CD4-positive, alpha-beta T cell (primary cell): ENCODE measurements around the gene BDH2. TPM values are rescaled to one million over a fixed set of nuclear protein-coding genes. Genes with fewer than 3 reads are reported as not detected.

Source experiments
- ATAC-seq: fragments of 200-7000 bp; cut with Tn5 transposase; one replicate; pipeline ENCODE4 v1.10.0; 2022; ENCODE audit warnings: mild to moderate bottlenecking; ENCODE audit not compliant: poor library complexity
- CTCF ChIA-PET: fragments of 350-600 bp; sonication (Branson Sonifier 250); formaldehyde crosslinking; loops from one replicate; lab custom pipeline; 2021; ENCODE audit warnings: antibody characterized with exemption, inconsistent platforms; lab: Charles Lee
- POLR2A ChIA-PET: fragments of 350-600 bp; sonication (Branson Sonifier 250); formaldehyde crosslinking; loops from one replicate; lab custom pipeline; 2021; ENCODE audit warnings: antibody characterized with exemption, inconsistent platforms; lab: Charles Lee
- DNase-seq, 14 experiments: peaks; one replicate each; pipeline ENCODE4 v3.0.0-alpha.2; 2013 to 2020; ENCODE audit warnings: mixed read lengths in 2 of 14
- H3K27ac ChIP-seq, 2 donors: one replicate each; pipeline versions ENCODE4 v1.5.1 to v1.7.0; 2013; ENCODE audit warnings: low read length in 2 of 2, low read depth in 1 of 2, mild to moderate bottlenecking in 1 of 2
- H3K27me3 ChIP-seq, 2 experiments: 1 replicate in 1 of 2; 2 replicates in 1 of 2; pipeline versions ENCODE4 v1.6.1 to v1.7.0; 2013; ENCODE audit warnings: low read length in 2 of 2, control low read depth in 1 of 2, mild to moderate bottlenecking in 1 of 2, moderate library complexity in 1 of 2; ENCODE audit not compliant: insufficient read depth in 2 of 2, control insufficient read depth in 1 of 2
- H3K36me3 ChIP-seq: one replicate; pipeline ENCODE4 v1.6.1; 2013; ENCODE audit warnings: low read length, control low read depth; ENCODE audit not compliant: insufficient read depth
- H3K4me1 ChIP-seq: one replicate; pipeline ENCODE4 v1.6.1; 2013; ENCODE audit warnings: low read length, control low read depth; ENCODE audit not compliant: insufficient read depth
- H3K4me3 ChIP-seq: one replicate; pipeline ENCODE4 v1.5.1; 2013; ENCODE audit warnings: mild to moderate bottlenecking, low read length, moderate library complexity
- H3K9me3 ChIP-seq, 2 experiments: 1 replicate in 1 of 2; 2 replicates in 1 of 2; pipeline versions ENCODE4 v1.6.1 to v1.7.0; 2013; ENCODE audit warnings: low read length in 2 of 2, mild to moderate bottlenecking in 2 of 2, control low read depth in 1 of 2, moderate library complexity in 1 of 2; ENCODE audit not compliant: control insufficient read depth in 1 of 2, insufficient read depth in 1 of 2
- H3K27ac Mint-ChIP-seq: one replicate; pipeline ENCODE4 v1.8.0; 2020; ENCODE audit warnings: mixed read lengths
- H3K27me3 Mint-ChIP-seq: one replicate; pipeline ENCODE4 v1.8.0; 2021; ENCODE audit warnings: mixed read lengths
- H3K36me3 Mint-ChIP-seq: one replicate; pipeline ENCODE4 v1.8.0; 2021; ENCODE audit warnings: low read depth, mixed read lengths
- H3K4me1 Mint-ChIP-seq: one replicate; pipeline ENCODE4 v1.8.0; 2021; ENCODE audit warnings: low read depth, mixed read lengths
- H3K4me3 Mint-ChIP-seq: one replicate; pipeline ENCODE4 v1.8.0; 2020; ENCODE audit warnings: mild to moderate bottlenecking, mixed read lengths
- H3K9me3 Mint-ChIP-seq: one replicate; pipeline ENCODE4 v1.8.0; 2020; ENCODE audit warnings: mixed read lengths
- CTCF ChIP-seq: fragments of 200-600 bp; IDR thresholded peaks from one replicate; pipeline ENCODE4 v1.8.0; 2022; ENCODE audit warnings: antibody characterized with exemption, mild to moderate bottlenecking
- intact Hi-C, 2 experiments: fragments of 100-400 bp; cut with DNase I in 1 of 2; cut with micrococcal nuclease in 1 of 2; formaldehyde crosslinking; loops; one replicate each; pipeline versions ENCODE4 v1.15.1 to v1.9.0; 2023 to 2025; cut with DNase I, micrococcal nuclease
- total RNA-seq, 174 experiments: library from RNA in 2 of 174; stranded (reverse) in 2 of 174; gene quantifications; one replicate each; pipeline ENCODE4 v1.2.3 and lab custom pipeline; 2021 to 2026

BDH2 gene
- total RNA-seq, 2 experiments from 2014 or later: 9.9 to 10.3 TPM

GRCh38 chr4:103073792-103074438 is 25.7 kb downstream of the BDH2 start:
- H3K27me3 Mint-ChIP-seq: no peaks in the 10 kb centered on the region
- ATAC-seq (no peak), DNase-seq (no peak)
- POLR2A ChIA-PET: no interaction called here
- Histone ChIP-seq H3K9me3 (no peaks in the 10 kb centered on the region), H3K27me3 (no peaks in the 10 kb centered on the region), H3K4me3 (no peak overlapping the region), H3K36me3 (no peaks in the 10 kb centered on the region), H3K4me1 (peaks cover 17% of the 10 kb centered on the region), H3K27ac (no peak overlapping the region)
- H3K4me1 Mint-ChIP-seq: peaks cover 56% of the 10 kb centered on the region
- H3K27ac Mint-ChIP-seq: no peak overlapping the region
- TF ChIP-seq CTCF: no peak
- CTCF ChIA-PET: interaction anchor here (2.6 kb wide), 1 partner anchor 25 kb away, joined by 11 read pairs; the partner anchor contains the start of gene BDH2
- peaks cover 12% of the 10 kb centered on the region for H3K36me3 Mint-ChIP-seq
- peak overlapping the region; percentile 54 for H3K4me3 Mint-ChIP-seq
- H3K9me3 Mint-ChIP-seq: no peaks in the 10 kb centered on the region
- intact Hi-C loops: no loop called here

GRCh38 chr4:103067841-103068547 is 31.6 kb downstream of the BDH2 start:
- H3K27ac Mint-ChIP-seq: no peak overlapping the region
- POLR2A ChIA-PET: no interaction called here
- TF ChIP-seq CTCF: no peak

DNA sequence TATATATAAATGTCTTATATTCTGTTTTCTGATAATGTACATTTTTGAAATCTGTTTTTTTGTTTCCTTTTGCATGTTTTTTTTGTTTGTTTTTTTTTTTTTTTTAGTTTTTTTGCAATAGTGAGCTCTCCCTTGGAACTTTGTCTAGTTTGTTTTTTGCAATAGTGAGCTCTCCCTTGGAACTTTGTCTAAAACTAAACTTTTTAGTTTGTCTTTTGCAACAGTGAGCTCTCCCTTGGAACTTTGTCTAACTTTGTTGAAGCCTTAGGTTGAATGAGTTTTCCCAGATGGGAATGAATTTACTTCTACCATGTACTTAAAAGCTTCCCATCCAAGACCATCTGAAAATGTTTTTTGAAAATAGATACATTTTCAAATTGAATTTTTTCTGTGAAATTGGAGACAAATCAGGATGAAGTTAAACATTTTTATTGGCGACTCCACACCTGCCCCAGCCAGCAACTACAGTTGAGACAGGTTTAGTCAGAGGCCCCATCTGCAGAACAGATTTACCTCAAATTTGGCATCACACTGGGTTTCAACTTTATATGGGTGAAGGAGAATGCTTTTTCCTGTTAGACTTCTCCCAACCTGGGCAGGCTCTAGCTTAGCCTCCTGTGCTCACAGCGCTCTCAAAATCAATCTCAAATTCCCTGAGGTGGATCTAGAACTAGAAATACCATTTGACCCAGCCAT is 39.0 kb downstream of the BDH2 start:
- H3K4me3 Mint-ChIP-seq: no peak overlapping the region
- H3K36me3 Mint-ChIP-seq: peaks cover 43% of the 10 kb centered on the region
- H3K4me1 ChIP-seq: no peaks in the 10 kb centered on the region
- peaks cover 6% of the 10 kb centered on the region for H3K36me3 ChIP-seq
- no peaks in the 10 kb centered on the region for H3K9me3 Mint-ChIP-seq
- ChIA-PET POLR2A (interaction anchor here (2.2 kb wide), 1 partner anchor 16 kb away, joined by 6 read pairs; the partner anchor contains the start of gene SLC9B2), CTCF (no interaction called here)
- H3K4me1 Mint-ChIP-seq: no peaks in the 10 kb centered on the region
- H3K27me3 Mint-ChIP-seq: no peaks in the 10 kb centered on the region
- intact Hi-C loops: no loop called here
- DNase-seq (no peak), ATAC-seq (no peak)
- H3K27me3 ChIP-seq: no peaks in the 10 kb centered on the region
- no peak for TF ChIP-seq CTCF
- no peak overlapping the region for H3K4me3 ChIP-seq
- H3K27ac Mint-ChIP-seq: no peak overlapping the region
- H3K9me3 ChIP-seq: peaks cover 0 to 4% of the 10 kb centered on the region in 2 experiments
- no peak overlapping the region for H3K27ac ChIP-seq

More at GRCh38 chr4:103067841-103068547, 31.6 kb downstream of the BDH2 start:
- no peak overlapping the region for H3K4me3 ChIP-seq
- no peaks in the 10 kb centered on the region for H3K27me3 ChIP-seq
- H3K4me3 Mint-ChIP-seq: no peak overlapping the region
- CTCF ChIA-PET: no interaction called here
- no peaks in the 10 kb centered on the region for H3K9me3 ChIP-seq
- peaks cover 12% of the 10 kb centered on the region for H3K36me3 ChIP-seq
- peaks cover 12% of the 10 kb centered on the region for H3K4me1 Mint-ChIP-seq
- intact Hi-C loops: no loop called here
- ATAC-seq: no peak
- H3K27me3 Mint-ChIP-seq: no peaks in the 10 kb centered on the region
- peaks cover 35% of the 10 kb centered on the region for H3K36me3 Mint-ChIP-seq
- H3K9me3 Mint-ChIP-seq: no peaks in the 10 kb centered on the region
- no peak for DNase-seq
- no peaks in the 10 kb centered on the region for H3K4me1 ChIP-seq
- H3K27ac ChIP-seq: no peak overlapping the region
